Measurements from ENCODE around the gene MEIKIN. TPM values are rescaled to one million over a fixed set of nuclear protein-coding genes. Genes with fewer than 3 reads are reported as not detected.

The MEIKIN gene
- total and polyA plus RNA-seq, 2 of the 8 experiments (the other 6 are each of a cell fraction or from before 2014, with no cell fraction given), result not detected

- no peak overlapping the region for H2BK120ac ChIP-seq (replicated peaks; ENCODE audit: low read depth, low read length)
- no peak overlapping the region for H3K18ac ChIP-seq (ENCODE audit: extremely low read depth, low read length)
- H4K5ac ChIP-seq (ENCODE audit: insufficient read length, low read depth, low read length), result no peak overlapping the region
- POLR2A ChIA-PET (ENCODE audit: partially characterized antibody), result no interaction called here
- peaks cover 17 to 23% of the 10 kb centered on the region in 2 experiments for H3K9me3 ChIP-seq (ENCODE audit: insufficient read depth in 2 of 2, low read depth in 1 of 2, low read length in 1 of 2)
- no peak overlapping the region for H3K23ac ChIP-seq (ENCODE audit: insufficient read length)
- no peak overlapping the region for H2AK5ac ChIP-seq (ENCODE audit: low read depth, low read length)
- no peak overlapping the region for H2BK5ac ChIP-seq (ENCODE audit: low read depth, low read length)
- H3K36me3 ChIP-seq (ENCODE audit: control insufficient read depth in 2 of 4, insufficient read depth in 4 of 4, low read length in 3 of 4), result no peaks in the 10 kb centered on the region
- H2BK12ac ChIP-seq (ENCODE audit: low read depth, low read length), result no peak overlapping the region
- no peak overlapping the region for H3K14ac ChIP-seq (ENCODE audit: insufficient read length)
- H3K4me1 ChIP-seq (replicated peaks in 1 of 4; ENCODE audit: control insufficient read depth in 3 of 4, insufficient read depth in 4 of 4, low read length in 3 of 4), result no peaks in the 10 kb centered on the region
- 100% methylated on average over 1 of the region's 1 CpG; no CpG with 5 or more reads in 1 of the 2 experiments for WGBS, 2 experiments (ENCODE audit: extremely low coverage in 1 of 2, insufficient coverage in 1 of 2, insufficient read length in 1 of 2, insufficient replicate concordance in 2 of 2, low coverage in 1 of 2, low lambda C conversion rate in 2 of 2, missing lambda C conversion rate in 1 of 2)
- H4K8ac ChIP-seq (ENCODE audit: extremely low read depth, insufficient read depth, low read length), result no peak overlapping the region
- no peak overlapping the region for H2BK20ac ChIP-seq (ENCODE audit: low read length)
- no peaks in the 10 kb centered on the region for H3K27me3 ChIP-seq (replicated peaks in 1 of 4; ENCODE audit: control insufficient read depth in 3 of 4, extremely low read depth in 1 of 4, insufficient read depth in 3 of 4, low read length in 3 of 4)
- H3K23me2 ChIP-seq (ENCODE audit: low read depth, low read length), result no peaks in the 10 kb centered on the region
- no peak overlapping the region for H3K56ac ChIP-seq (replicated peaks; ENCODE audit: insufficient read length, low read depth, low read length)
- no peaks in the 10 kb centered on the region for H3K79me1 ChIP-seq (ENCODE audit: low read depth, low read length)
- FAIRE-seq (no peak), DNase-seq (ENCODE audit: low read depth in 1 of 2, low spot score in 2 of 2) (no peak)
- no peak overlapping the region for H3K27ac ChIP-seq (ENCODE audit: low read depth, low read length)
- H3K9ac ChIP-seq (replicated peaks in 1 of 4; ENCODE audit: extremely low read depth in 1 of 4, low read depth in 3 of 4, low read length in 3 of 4), result no peak overlapping the region
- H4K20me1 ChIP-seq (replicated peaks in 1 of 2; ENCODE audit: control insufficient read depth in 1 of 2, insufficient read depth in 2 of 2, low read length in 2 of 2), result no peaks in the 10 kb centered on the region
- H3K4me3 ChIP-seq (ENCODE audit: extremely low read depth in 1 of 4, insufficient read depth in 2 of 4, low read depth in 3 of 4, low read length in 4 of 4), result no peak overlapping the region
- CTCF ChIA-PET (ENCODE audit: partially characterized antibody), result interaction anchor here (2.2 kb wide), 1 partner anchor 159 kb away, joined by 5 read pairs; no protein-coding TSS in a partner anchor
- no peak for TF ChIP-seq SAP30 (IDR thresholded peaks at IDR 0.05; ENCODE audit: insufficient read depth, insufficient replicate concordance, low read length)
- TF ChIP-seq SIRT6 (IDR thresholded peaks at IDR 0.05; ENCODE audit: low read length), result no peak
- no peak for TF ChIP-seq RBBP5 (IDR thresholded peaks at IDR 0.05; ENCODE audit: borderline replicate concordance, low read depth, low read length)
- no peak for TF ChIP-seq JUN (IDR thresholded peaks at IDR 0.05; ENCODE audit: low read depth, low read length)
- no peak overlapping the region for H3K4ac ChIP-seq (replicated peaks; ENCODE audit: insufficient read length, low read depth, low read length)
- H2BK15ac ChIP-seq (ENCODE audit: low read length), result no peak overlapping the region
- H4K91ac ChIP-seq (replicated peaks; ENCODE audit: insufficient read length, low read length), result no peak overlapping the region
- no peaks in the 10 kb centered on the region for H3K79me2 ChIP-seq (ENCODE audit: control insufficient read depth in 1 of 2, insufficient read depth in 2 of 2, low read length in 2 of 2)
- H2AFZ ChIP-seq (ENCODE audit: low read length), result no peak overlapping the region
- no peak overlapping the region for H3K4me2 ChIP-seq (ENCODE audit: insufficient read depth in 1 of 2, low read depth in 2 of 2, low read length in 2 of 2)
These were observed 98.9 kb downstream of the MEIKIN start for GRCh38 chr5:131846536-131846935.
